HG02943 (cell line): ENCODE results near the gene HS3ST3B1.

Experiments used
- ATAC-seq: cut with Tn5 transposase; IDR thresholded peaks from one replicate; pipeline ENCODE4 v1.9.1; 2021; ENCODE audit warnings: mild to moderate bottlenecking, low read depth, moderate library complexity; ENCODE audit not compliant: unreplicated experiment

HS3ST3B1 gene

DNA sequence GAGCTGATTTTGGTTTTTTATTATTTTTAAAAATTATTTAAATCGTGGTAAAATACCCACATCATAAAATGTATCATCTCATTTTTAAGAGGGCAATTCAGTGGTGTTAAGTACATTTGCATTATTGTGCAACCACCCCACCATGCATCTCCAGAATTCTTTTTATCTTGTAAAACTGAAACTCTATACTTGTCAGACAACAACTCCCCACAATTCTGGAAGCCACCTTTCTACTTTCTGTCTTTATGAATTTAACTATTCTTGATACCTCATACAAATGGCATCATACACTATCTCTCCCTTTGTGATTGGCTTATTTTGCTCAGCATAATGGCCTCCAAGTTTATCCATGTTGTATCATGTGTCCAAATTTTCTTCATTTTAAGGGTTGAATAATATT is 97.9 kb downstream of the HS3ST3B1 start:
- ATAC-seq = no peak
